GM12865 (cell line): ENCODE results near the gene KLK6.

ENCODE experiments used
- DNase-seq: peaks from one replicate; pipeline ENCODE4 v3.0.0; 2010; ENCODE audit warnings: low read depth
- H3K4me3 ChIP-seq: 2 replicates; pipeline ENCODE4 v1.5.1; 2011; ENCODE audit warnings: mild to moderate bottlenecking, low read depth, low read length, control low read depth
- TF ChIP-seq, protein P1 (sequence below): IDR thresholded peaks from 2 replicates; pipeline ENCODE4 v1.5.1; 2011; ENCODE audit warnings: low read length, control low read depth, low read depth, inconsistent platforms; ENCODE audit not compliant: insufficient read depth; ENCODE audit errors: missing control alignments

Gene KLK6

DNA sequence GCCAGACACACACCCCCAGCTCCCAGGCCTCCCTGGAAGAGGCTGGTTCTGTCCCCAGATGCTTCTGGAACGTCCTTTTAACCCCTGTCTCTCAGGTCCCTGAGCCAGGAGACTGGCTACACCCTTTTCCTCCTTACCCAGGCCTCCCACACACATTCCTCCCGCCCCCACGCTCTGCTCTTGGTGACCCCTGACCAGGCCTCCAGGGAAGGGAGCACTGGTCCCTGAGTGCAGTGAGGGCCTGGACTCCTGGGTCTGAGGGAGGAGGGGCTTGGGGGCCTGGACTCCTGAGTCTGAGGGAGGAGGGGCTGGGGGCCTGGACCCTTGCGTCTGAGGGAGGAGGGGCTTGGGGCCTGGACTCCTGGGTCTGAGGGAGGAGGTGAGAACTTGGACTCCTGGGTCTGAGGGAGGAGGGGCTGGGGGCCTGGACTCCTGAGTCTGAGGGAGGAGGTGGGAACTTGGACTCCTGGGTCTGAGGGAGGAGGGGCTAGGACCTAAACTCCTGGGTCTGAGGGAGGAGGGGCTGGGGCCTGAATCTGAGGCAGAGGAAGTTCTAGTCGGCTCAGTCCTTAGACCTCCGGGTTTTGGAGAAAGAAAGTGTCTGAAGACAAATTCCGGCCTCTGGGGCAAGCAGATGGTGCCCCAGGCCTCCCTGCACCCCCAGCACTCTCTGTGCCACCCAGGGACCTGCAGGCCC is 527 bp downstream of the KLK6 start:
- no peak for DNase-seq

DNA sequence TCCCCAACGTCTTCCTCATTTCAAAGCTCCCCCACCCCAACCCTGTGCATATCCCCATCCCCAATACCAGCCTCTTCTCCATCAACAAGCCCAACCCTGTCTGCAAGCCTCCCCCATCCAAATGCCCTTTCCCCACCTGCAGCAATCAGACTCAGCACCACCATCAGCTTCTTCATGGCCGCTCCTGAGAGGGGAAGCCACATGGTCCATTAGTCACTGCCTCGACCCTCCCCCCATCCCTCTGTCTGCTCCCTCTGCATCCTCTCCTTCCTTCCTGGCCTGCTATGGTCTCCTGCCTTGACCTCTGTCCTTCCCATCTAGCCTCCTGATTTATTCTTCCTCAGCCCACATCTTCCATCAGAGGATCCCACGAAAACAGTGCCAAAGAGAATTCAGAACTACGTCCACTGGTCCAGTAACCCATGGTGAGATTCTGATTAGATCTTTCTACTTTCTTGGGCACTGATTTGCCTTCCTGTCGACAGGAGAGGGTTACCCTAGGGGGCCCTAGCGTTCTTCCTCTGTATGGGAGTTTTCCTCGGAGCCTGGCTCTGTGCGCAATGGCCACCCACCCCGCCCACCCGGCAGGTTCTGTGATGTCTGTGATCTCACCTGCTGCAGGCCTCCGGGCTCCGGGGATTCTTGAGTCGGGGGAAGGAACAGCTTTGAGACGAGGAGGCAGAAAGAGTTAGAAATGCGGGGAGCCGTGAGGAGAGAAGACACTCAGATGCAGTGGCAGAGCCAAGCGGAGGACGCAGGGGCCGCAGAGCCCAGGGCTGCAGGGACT is 1.3 kb downstream of the KLK6 start:
- DNase-seq = no peak
- TF ChIP-seq, protein P1, sequence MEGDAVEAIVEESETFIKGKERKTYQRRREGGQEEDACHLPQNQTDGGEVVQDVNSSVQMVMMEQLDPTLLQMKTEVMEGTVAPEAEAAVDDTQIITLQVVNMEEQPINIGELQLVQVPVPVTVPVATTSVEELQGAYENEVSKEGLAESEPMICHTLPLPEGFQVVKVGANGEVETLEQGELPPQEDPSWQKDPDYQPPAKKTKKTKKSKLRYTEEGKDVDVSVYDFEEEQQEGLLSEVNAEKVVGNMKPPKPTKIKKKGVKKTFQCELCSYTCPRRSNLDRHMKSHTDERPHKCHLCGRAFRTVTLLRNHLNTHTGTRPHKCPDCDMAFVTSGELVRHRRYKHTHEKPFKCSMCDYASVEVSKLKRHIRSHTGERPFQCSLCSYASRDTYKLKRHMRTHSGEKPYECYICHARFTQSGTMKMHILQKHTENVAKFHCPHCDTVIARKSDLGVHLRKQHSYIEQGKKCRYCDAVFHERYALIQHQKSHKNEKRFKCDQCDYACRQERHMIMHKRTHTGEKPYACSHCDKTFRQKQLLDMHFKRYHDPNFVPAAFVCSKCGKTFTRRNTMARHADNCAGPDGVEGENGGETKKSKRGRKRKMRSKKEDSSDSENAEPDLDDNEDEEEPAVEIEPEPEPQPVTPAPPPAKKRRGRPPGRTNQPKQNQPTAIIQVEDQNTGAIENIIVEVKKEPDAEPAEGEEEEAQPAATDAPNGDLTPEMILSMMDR = no peak

More for the DNA sequence above, 527 bp downstream of the KLK6 start:
- TF ChIP-seq, protein P1 = no peak
- H3K4me3 ChIP-seq = no peak overlapping the region

DNA sequence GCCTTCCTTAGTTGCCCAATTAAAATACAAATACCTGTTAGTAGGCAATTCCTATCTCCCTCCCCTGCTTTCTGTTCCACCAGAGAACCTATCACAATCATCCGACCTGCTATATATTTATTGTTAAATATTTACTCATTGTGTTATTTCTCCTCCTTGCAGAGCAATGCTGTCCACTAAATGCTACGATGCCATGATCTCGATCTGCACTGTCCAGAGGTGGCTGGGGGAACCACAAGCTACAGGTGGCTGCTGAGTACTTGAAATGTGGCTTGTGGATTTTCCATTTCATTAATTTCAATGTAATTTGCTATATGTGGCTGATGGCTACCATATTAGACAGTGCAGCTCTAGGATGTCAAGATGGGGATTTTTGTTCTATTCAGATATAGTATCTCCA is 5.1 kb downstream of the KLK6 start:
- no peak for DNase-seq
- no peak overlapping the region for H3K4me3 ChIP-seq
- TF ChIP-seq, protein P1 = no peak

More for the DNA sequence above, 1.3 kb downstream of the KLK6 start:
- no peak overlapping the region for H3K4me3 ChIP-seq

DNA sequence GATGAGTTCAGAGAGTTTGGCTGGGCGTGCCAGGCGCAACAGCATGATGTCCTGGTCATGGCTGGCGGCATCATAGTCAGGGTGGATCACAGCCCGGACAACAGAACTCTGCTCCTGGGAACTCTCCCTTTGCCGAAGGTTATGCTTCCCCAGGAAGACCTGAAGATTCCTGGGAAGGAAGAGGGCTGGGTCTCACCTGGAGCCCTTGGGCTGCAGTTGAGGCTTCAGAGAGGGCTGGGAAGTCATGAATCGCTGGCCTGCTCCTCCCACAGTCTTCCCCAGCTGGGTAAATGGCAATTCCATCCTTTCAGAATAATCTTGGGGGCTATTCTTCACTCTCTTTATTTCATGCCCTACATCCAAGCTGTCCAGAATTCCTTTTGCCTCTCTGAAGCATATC is 6.0 kb downstream of the KLK6 start:
- TF ChIP-seq, protein P1 = no peak
- DNase-seq = no peak
- no peak overlapping the region for H3K4me3 ChIP-seq

DNA sequence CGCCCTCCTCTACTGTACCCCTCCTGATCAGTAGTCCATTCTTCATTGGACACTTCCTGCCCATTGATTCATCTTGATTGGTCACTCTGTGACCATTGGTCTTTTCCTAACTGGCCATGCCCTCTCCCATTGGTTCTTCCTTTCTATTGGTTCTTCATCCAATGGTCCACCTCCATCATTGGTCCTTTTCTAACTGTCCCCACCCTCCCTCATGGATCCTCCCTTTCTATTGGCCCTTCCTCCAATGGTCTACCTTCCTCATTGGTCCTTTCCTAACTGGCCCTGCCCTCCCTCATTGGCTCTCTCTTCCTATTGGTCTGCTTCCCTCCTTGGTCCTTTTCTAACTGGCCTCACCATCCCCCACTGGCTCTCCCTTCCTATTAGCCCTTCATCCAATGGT is 7.1 kb downstream of the KLK6 start:
- no peak overlapping the region for H3K4me3 ChIP-seq
- no peak for DNase-seq
- TF ChIP-seq, protein P1 = no peak

DNA sequence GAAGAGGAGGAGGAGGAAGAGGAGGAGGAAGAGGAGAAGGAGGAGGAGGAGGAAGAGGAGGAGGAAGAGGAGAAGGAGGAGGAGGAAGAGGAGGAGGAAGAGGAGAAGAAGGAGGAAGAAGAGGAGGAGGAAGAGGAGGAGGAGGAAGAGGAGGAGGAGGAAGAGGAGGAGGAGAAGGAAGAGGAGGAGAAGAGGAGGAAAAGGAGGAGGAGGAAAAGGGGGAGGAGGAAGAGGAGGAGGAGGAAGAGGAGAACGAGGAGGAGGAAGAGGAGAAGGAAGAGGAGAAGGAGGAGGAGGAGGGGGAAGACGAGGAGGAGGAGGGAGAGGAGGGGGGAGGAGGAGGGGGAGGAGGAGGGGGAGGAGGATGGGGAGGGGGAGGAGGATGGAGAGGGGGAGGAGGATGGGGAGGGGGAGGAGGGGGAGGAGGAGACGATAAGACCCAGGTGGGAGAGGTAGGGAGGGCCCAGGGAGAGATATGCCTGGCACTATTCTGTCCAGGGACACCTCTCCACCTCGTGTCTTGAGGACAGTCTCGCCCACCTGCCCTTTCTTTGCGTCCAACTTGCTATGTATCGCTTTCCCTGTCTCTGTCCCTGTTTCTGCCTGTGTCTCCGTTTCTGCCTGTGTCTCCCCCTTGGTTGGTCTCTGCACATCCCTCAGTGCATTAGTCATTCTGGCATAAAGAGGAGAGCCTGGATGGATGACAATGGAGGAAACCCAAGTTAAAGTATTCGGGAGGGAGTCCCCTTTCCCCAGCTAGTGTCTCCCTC is 9.5 kb downstream of the KLK6 start:
- TF ChIP-seq, protein P1 = no peak
- H3K4me3 ChIP-seq = no peak overlapping the region
- DNase-seq = no peak
